BLaER1 treated with 17β-estradiol and CSF1 and Interleukin-3, amounts not matched to agents 10 nM and 100 nM (cell line): Measurements from ENCODE around the gene RIPK4.
"Not testable (repeated sequence)": the region's sequence is repeated elsewhere in the genome, so short reads cannot be mapped to it uniquely, and the experiment has no call there.

Experiments used
- H3K27ac ChIP-seq, 11 experiments: shearing (Covaris generic); formaldehyde crosslinking; 2 replicates each; pipeline ENCODE4 v1.8.1; 2022
- H3K27me3 ChIP-seq, 11 experiments: shearing (Covaris generic); formaldehyde crosslinking; 2 replicates each; pipeline ENCODE4 v1.8.1; 2022
- H3K36me3 ChIP-seq, 11 experiments: shearing (Covaris generic); formaldehyde crosslinking; 2 replicates each; pipeline ENCODE4 v1.8.1; 2022
- H3K4me1 ChIP-seq, 10 experiments: shearing (Covaris generic); formaldehyde crosslinking; 2 replicates each; pipeline ENCODE4 v1.8.1; 2022
- H3K4me2 ChIP-seq, 11 experiments: shearing (Covaris generic); formaldehyde crosslinking; 2 replicates each; pipeline ENCODE4 v1.8.1; 2022
- H3K4me3 ChIP-seq, 10 experiments: shearing (Covaris generic); formaldehyde crosslinking; 2 replicates each; pipeline ENCODE4 v1.8.1; 2022
- H3K9ac ChIP-seq, 11 experiments: shearing (Covaris generic); formaldehyde crosslinking; 2 replicates each; pipeline ENCODE4 v1.8.1; 2022
- H3K9me3 ChIP-seq, 11 experiments: shearing (Covaris generic); formaldehyde crosslinking; replicated peaks in 1 of 11; 2 replicates each; pipeline ENCODE4 v1.8.1; 2022
- H4K20me1 ChIP-seq, 11 experiments: shearing (Covaris generic); formaldehyde crosslinking; 2 replicates each; pipeline ENCODE4 v1.8.1; 2022
- Cebpa-rat ChIP-seq, 11 experiments: shearing (Covaris generic); IDR thresholded peaks; 2 replicates each; pipeline ENCODE4 v1.8.1; 2022

Gene RIPK4

DNA sequence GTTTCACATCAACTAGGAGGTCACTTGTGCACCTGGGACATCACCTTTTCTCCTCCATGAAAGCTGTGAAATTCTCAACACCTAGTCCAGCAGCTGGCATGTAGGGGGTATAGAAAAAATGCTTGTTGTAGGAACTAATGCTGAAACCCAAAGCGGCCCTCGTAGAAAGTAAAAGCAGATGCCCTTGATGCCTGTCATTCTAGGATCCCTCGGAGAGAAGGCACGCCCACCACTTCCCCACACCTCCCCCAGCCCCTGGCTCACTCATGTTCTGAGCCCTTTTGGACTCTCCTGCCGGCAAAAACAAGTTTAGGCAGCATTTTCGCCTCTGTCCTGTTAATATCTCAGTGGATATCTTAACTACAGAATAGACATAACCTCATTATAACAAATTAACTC, 36.5 kb downstream of the RIPK4 start:
- H3K9me3 ChIP-seq: peaks cover 8 to 41% (median 35%) of the 10 kb centered on the region in 11 experiments; a peak in 21 of 22 replicates
- H4K20me1 ChIP-seq: no peaks in the 10 kb centered on the region
- H3K27me3 ChIP-seq: peaks cover 9 to 21% (median 15%) of the 10 kb centered on the region in 11 experiments
- peaks cover 14 to 45% (median 35%) of the 10 kb centered on the region in 10 experiments for H3K4me1 ChIP-seq
- H3K4me3 ChIP-seq: no peak overlapping the region
- H3K9ac ChIP-seq: no peak overlapping the region
- no peaks in the 10 kb centered on the region for H3K36me3 ChIP-seq
- no peak for TF ChIP-seq Cebpa-rat (IDR thresholded peaks at IDR 0.05)
- no peak overlapping the region for H3K4me2 ChIP-seq
- H3K27ac ChIP-seq: no peak overlapping the region

DNA sequence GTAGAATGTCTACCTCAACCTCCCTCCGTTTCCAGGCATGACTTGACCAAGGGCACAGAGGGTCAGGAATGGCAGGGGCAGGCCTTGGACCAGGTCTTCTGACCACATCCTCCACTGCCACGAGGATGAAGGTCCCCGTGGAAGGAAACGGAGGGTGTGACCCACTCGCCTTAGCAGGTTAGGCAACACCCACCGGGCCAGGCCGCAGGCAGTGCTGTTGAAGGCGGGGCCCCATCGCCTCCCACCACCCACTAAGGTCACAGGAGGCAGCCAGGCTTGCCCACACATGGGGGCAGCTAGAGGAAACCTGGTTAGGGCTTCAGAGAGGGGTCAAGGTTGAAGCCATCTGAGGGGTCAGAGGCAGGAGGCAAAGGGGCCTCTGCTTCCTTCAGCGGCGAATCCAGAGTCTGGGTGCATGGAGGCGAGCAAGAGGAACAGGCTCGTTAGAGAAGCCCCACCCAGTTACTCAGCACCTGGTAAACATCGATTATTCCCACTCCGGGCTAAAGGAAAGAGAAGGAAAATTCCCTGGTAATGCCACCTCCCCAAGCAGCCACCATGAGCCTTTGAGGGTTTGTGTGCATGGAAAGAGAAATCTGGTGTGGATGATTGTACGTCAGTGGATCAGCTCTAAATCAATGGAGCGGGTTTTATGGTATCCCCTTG, 37.0 kb downstream of the RIPK4 start:
- H3K4me1 ChIP-seq: peaks cover 14 to 44% (median 35%) of the 10 kb centered on the region in 10 experiments
- no peak overlapping the region for H3K27ac ChIP-seq
- no peaks in the 10 kb centered on the region for H4K20me1 ChIP-seq
- no peak overlapping the region for H3K4me3 ChIP-seq
- no peak overlapping the region for H3K4me2 ChIP-seq
- H3K9me3 ChIP-seq: peaks cover 8 to 37% (median 30%) of the 10 kb centered on the region in 11 experiments; a peak in 20 of 22 replicates
- no peak for TF ChIP-seq Cebpa-rat (IDR thresholded peaks at IDR 0.05)
- peaks cover 11 to 24% (median 18%) of the 10 kb centered on the region in 11 experiments for H3K27me3 ChIP-seq
- no peaks in the 10 kb centered on the region for H3K36me3 ChIP-seq
- H3K9ac ChIP-seq: no peak overlapping the region

- Histone ChIP-seq H3K9ac (no peak overlapping the region), H3K4me2 (peak overlapping the region; percentile 26 to 67 (median 55); a peak in 21 of 22 replicates)
Observed at GRCh38 chr21:41727784-41728763, 38.8 kb downstream of the RIPK4 start.

GRCh38 chr21:41726970-41727783, 39.7 kb downstream of the RIPK4 start:
- Histone ChIP-seq H3K4me2 (peak overlapping the region; percentile 26 to 67 (median 55); a peak in 21 of 22 replicates), H3K36me3 (no peaks in the 10 kb centered on the region), H3K9ac (peak overlapping the region in 1 of 11 experiments; percentile 11; a peak in 1 of 22 replicates), H3K4me3 (no peak overlapping the region), H3K27me3 (peaks cover 11 to 32% (median 25%) of the 10 kb centered on the region in 11 experiments), H4K20me1 (no peaks in the 10 kb centered on the region), H3K4me1 (peaks cover 10 to 33% (median 24%) of the 10 kb centered on the region in 10 experiments; a peak in 19 of 20 replicates), H3K27ac (no peak overlapping the region; a peak in 1 of 22 replicates), H3K9me3 (peaks cover 5 to 17% (median 11%) of the 10 kb centered on the region in 11 experiments; a peak in 15 of 22 replicates)
- no peak for TF ChIP-seq Cebpa-rat (IDR thresholded peaks at IDR 0.05)

More at GRCh38 chr21:41727784-41728763, 38.8 kb downstream of the RIPK4 start:
- no peaks in the 10 kb centered on the region for H3K36me3 ChIP-seq
- peaks cover 10 to 33% (median 24%) of the 10 kb centered on the region in 10 experiments; a peak in 19 of 20 replicates for H3K4me1 ChIP-seq
- peaks cover 11 to 32% (median 25%) of the 10 kb centered on the region in 11 experiments for H3K27me3 ChIP-seq
- no peaks in the 10 kb centered on the region for H4K20me1 ChIP-seq
- H3K9me3 ChIP-seq: peaks cover 5 to 22% (median 16%) of the 10 kb centered on the region in 11 experiments; a peak in 18 of 22 replicates
- H3K27ac ChIP-seq: no peak overlapping the region; a peak in 1 of 22 replicates
- no peak overlapping the region for H3K4me3 ChIP-seq
- TF ChIP-seq Cebpa-rat (IDR thresholded peaks at IDR 0.05): no peak

DNA sequence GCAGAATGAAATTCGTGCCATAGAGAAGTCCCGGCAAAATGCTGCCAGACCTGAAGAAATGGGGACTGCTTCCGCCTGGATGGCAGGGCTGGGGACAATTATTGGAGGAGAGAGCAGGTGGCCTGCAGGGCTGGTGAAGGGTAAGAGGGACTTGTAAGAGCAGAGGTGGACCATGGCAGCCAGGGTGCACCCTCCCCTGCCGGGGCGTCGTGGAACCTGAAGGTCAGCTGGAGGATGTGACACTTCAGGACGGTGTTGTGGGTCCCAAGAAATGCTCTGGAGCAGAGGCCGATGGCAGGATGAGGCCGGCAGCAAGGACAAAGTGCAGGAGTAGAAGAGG, 40.3 kb downstream of the RIPK4 start:
- no peak overlapping the region for H3K27ac ChIP-seq

GRCh38 chr21:41726058-41726558, 40.7 kb downstream of the RIPK4 start:
- Histone ChIP-seq H3K36me3 (no peaks in the 10 kb centered on the region), H3K9ac (no peak overlapping the region), H3K9me3 (peaks cover 0 to 14% (median 4%) of the 10 kb centered on the region in 11 experiments; a peak in 8 of 22 replicates), H3K27ac (no peak overlapping the region), H3K4me3 (no peak overlapping the region), H3K27me3 (peaks cover 11 to 32% (median 25%) of the 10 kb centered on the region in 11 experiments), H4K20me1 (no peaks in the 10 kb centered on the region), H3K4me2 (peak overlapping the region in 7 of 11 experiments; percentile 40 to 67 (median 55); a peak in 9 of 22 replicates), H3K4me1 (peaks cover 10 to 38% (median 24%) of the 10 kb centered on the region in 10 experiments; a peak in 19 of 20 replicates)
- no peak for TF ChIP-seq Cebpa-rat (IDR thresholded peaks at IDR 0.05)

More for the DNA sequence above, 40.3 kb downstream of the RIPK4 start:
- TF ChIP-seq Cebpa-rat (IDR thresholded peaks at IDR 0.05): no peak
- Histone ChIP-seq H3K4me2 (peak overlapping the region; percentile 26 to 67 (median 55); a peak in 20 of 22 replicates), H3K4me3 (no peak overlapping the region), H3K9me3 (peaks cover 2 to 17% (median 6%) of the 10 kb centered on the region in 11 experiments; a peak in 12 of 22 replicates), H3K36me3 (no peaks in the 10 kb centered on the region), H3K27me3 (peaks cover 11 to 32% (median 25%) of the 10 kb centered on the region in 11 experiments), H3K4me1 (peaks cover 10 to 35% (median 24%) of the 10 kb centered on the region in 10 experiments; a peak in 19 of 20 replicates), H4K20me1 (no peaks in the 10 kb centered on the region), H3K9ac (no peak overlapping the region)

DNA sequence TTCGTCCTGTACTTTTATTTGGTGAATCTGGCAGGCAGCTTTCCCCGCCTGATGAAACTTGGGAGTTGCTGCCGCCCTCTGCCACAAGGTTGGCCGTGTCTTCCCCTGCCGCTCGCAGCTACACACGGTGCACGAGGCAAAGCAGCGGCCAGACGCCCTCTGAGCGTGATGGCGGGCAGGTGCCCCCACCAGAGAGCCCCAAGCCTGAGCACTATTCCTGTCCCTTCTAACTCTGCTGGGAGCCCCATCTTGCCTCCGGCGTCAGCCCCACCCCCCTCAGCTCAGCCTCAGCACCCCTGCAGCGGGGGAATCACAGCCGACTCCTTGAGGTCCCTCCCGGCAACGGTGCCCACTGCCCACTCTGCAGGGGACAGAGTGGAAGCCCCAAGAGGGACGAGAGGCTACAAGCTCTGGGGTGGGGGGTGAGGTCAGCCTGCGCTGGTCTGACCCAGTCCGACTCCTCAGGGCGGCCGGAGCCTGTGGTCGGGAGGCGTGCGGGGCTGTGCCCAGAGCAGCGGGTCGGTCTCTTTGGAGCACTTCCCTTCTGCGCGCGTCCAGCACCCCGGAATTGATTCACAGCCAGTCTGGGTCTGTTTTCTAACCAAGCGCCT, 41.3 kb downstream of the RIPK4 start:
- no peak for TF ChIP-seq Cebpa-rat (IDR thresholded peaks at IDR 0.05)
- H3K4me1 ChIP-seq: peaks cover 10 to 43% (median 24%) of the 10 kb centered on the region in 10 experiments; a peak in 19 of 20 replicates
- H3K4me3 ChIP-seq: no peak overlapping the region
- peaks cover 0 to 12% (median 4%) of the 10 kb centered on the region in 11 experiments; a peak in 7 of 22 replicates for H3K9me3 ChIP-seq
- no peaks in the 10 kb centered on the region for H3K36me3 ChIP-seq
- H3K4me2 ChIP-seq: peak overlapping the region in 2 of 11 experiments; percentile 41 to 55; a peak in 2 of 22 replicates
- H3K27me3 ChIP-seq: peaks cover 11 to 32% (median 25%) of the 10 kb centered on the region in 11 experiments
- H4K20me1 ChIP-seq: no peaks in the 10 kb centered on the region
- H3K9ac ChIP-seq: no peak overlapping the region
- no peak overlapping the region for H3K27ac ChIP-seq

GRCh38 chr21:41723835-41724234, 43.0 kb downstream of the RIPK4 start:
- not testable (repeated sequence) for H3K4me3 ChIP-seq, H3K9ac ChIP-seq, H4K20me1 ChIP-seq, H3K36me3 ChIP-seq, H3K4me2 ChIP-seq, H3K27ac ChIP-seq
- Histone ChIP-seq H3K9me3 (peaks cover 0 to 12% (median 4%) of the 10 kb centered on the region in 11 experiments; a peak in 7 of 22 replicates), H3K27me3 (peaks cover 11 to 32% (median 25%) of the 10 kb centered on the region in 11 experiments), H3K4me1 (peaks cover 10 to 41% (median 26%) of the 10 kb centered on the region in 10 experiments; a peak in 19 of 20 replicates)
